IPS-15b (cell line): Measurements from ENCODE around the gene ATOH8.

ENCODE experiments used
- H3K27me3 ChIP-seq: one replicate; pipeline ENCODE4 v1.6.1; 2013; ENCODE audit warnings: low read length; ENCODE audit not compliant: control insufficient read depth, insufficient read depth
- H3K36me3 ChIP-seq: one replicate; pipeline ENCODE4 v1.6.1; 2013; ENCODE audit warnings: low read length; ENCODE audit not compliant: control insufficient read depth, insufficient read depth
- H3K4me1 ChIP-seq: one replicate; pipeline ENCODE4 v1.6.1; 2013; ENCODE audit warnings: mild to moderate bottlenecking, low read length; ENCODE audit not compliant: control insufficient read depth, insufficient read depth
- H3K4me3 ChIP-seq: one replicate; pipeline ENCODE4 v1.5.1; 2013; ENCODE audit warnings: low read depth, low read length
- H3K9ac ChIP-seq: one replicate; pipeline ENCODE4 v1.6.1; 2013; ENCODE audit warnings: low read depth, mild to moderate bottlenecking, low read length
- H3K9me3 ChIP-seq: one replicate; pipeline ENCODE4 v1.6.1; 2013; ENCODE audit warnings: mild to moderate bottlenecking, low read length; ENCODE audit not compliant: control insufficient read depth, insufficient read depth

ATOH8 gene

DNA sequence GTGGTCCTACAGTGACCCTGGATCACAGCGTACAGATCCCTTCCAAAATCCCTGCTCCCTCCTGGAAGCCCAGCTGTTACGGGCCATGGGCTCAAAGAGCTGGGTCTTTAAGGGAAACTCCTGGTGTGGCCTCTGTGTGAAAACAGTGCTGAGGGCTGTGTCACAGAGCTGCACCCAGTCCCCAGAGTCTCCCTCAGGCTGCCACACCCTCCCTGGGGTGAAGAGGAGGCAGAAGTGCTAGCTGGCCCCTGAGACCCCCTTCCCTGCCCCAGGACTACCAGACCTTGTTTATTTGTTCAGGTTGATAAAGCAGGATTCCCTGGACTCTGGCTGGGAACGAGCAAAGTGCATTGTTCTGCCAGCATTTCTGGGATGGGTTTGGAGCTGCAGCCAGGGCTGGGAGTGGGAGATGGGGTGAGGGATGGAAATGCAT is 7.7 kb downstream of the ATOH8 start:
- H3K9me3 ChIP-seq, result no peaks in the 10 kb centered on the region
- peaks cover 3% of the 10 kb centered on the region for H3K4me1 ChIP-seq
- H3K9ac ChIP-seq, result no peak overlapping the region
- no peak overlapping the region for H3K4me3 ChIP-seq
- no peaks in the 10 kb centered on the region for H3K36me3 ChIP-seq
- H3K27me3 ChIP-seq, result peaks cover 67% of the 10 kb centered on the region

DNA sequence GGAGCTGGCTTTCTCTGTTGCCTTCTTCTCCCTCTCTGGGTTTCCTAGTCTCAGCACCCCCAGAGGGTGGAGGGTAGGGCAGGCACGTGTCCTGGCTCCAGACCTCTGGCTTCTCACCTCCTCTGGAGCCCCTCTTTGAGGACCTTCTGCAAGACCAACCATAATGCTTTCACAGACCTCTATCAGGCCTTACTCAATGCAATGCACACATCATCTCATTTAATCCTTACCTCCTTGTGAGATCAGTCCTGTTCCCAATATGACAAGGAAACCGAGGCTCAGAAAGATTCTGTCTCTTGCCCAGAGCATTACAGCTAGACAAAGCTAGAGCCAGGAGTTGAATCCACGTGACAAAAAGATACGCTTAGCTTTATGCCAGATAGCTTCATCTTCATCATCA is 8.2 kb downstream of the ATOH8 start:
- Histone ChIP-seq H3K9ac (no peak overlapping the region), H3K36me3 (no peaks in the 10 kb centered on the region), H3K27me3 (peaks cover 66% of the 10 kb centered on the region), H3K4me1 (peaks cover 3% of the 10 kb centered on the region), H3K9me3 (no peaks in the 10 kb centered on the region), H3K4me3 (no peak overlapping the region)

DNA sequence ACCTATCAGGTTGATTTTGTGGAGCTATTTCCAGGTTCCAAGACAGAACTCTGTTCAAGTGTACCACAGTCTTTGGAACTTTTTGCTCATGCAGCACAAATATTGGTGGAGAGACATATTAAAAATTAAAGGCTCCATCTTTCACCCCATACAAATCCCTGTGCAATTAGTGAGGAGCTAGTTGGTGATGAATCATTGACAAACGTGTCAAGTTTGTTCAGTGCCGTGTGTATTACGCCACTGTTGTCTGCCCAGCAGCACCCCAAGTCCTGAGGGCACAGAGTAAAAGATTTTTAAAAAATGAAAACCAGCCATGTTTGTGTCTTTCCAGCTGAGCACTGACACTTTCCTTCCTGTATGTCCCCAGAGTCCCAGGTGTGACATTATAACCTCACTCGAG is 9.3 kb downstream of the ATOH8 start:
- no peak overlapping the region for H3K4me3 ChIP-seq
- H3K36me3 ChIP-seq, result no peaks in the 10 kb centered on the region
- H3K9ac ChIP-seq, result no peak overlapping the region
- H3K9me3 ChIP-seq, result no peaks in the 10 kb centered on the region
- peaks cover 3% of the 10 kb centered on the region for H3K4me1 ChIP-seq
- H3K27me3 ChIP-seq, result peaks cover 60% of the 10 kb centered on the region

GRCh38 chr2:85763831-85764230 is 10.0 kb downstream of the ATOH8 start:
- H3K27me3 ChIP-seq, result peaks cover 55% of the 10 kb centered on the region
- H3K9me3 ChIP-seq, result no peaks in the 10 kb centered on the region
- no peaks in the 10 kb centered on the region for H3K36me3 ChIP-seq
- H3K4me3 ChIP-seq, result no peak overlapping the region
- H3K4me1 ChIP-seq, result peaks cover 7% of the 10 kb centered on the region
- no peak overlapping the region for H3K9ac ChIP-seq

- Histone ChIP-seq H3K9me3 (no peaks in the 10 kb centered on the region), H3K9ac (no peak overlapping the region), H3K36me3 (no peaks in the 10 kb centered on the region), H3K4me3 (peak overlapping the region; percentile 51), H3K27me3 (peaks cover 55% of the 10 kb centered on the region), H3K4me1 (peaks cover 16% of the 10 kb centered on the region)
Measured at GRCh38 chr2:85765081-85765731, 11.4 kb downstream of the ATOH8 start.

DNA sequence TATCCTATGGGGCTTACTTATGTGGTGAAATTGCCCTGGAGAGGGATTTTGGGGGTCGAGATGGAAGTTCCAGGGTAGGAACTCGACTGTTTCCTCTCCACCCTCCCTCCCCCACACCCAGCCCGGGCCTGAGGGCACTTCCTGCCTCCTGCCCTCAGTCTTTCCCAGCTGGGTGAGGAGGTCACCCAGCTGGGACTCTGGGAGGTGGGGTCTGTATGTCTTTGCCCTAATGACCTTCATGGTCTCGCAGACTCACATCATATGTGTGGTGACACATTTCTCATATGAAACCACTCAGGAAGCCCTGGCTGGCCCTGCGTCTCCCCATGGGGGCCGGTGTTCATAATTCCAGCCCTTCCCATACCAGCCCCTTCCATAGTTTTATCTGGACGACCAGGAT is 12.4 kb downstream of the ATOH8 start:
- H3K9me3 ChIP-seq, result no peaks in the 10 kb centered on the region
- H3K9ac ChIP-seq, result no peak overlapping the region
- H3K4me3 ChIP-seq, result no peak overlapping the region
- peaks cover 52% of the 10 kb centered on the region for H3K27me3 ChIP-seq
- peaks cover 16% of the 10 kb centered on the region for H3K4me1 ChIP-seq
- no peaks in the 10 kb centered on the region for H3K36me3 ChIP-seq

- Histone ChIP-seq H3K4me3 (no peak overlapping the region), H3K4me1 (peaks cover 16% of the 10 kb centered on the region), H3K36me3 (no peaks in the 10 kb centered on the region)
Measured at GRCh38 chr2:85767803-85768665, 14.2 kb downstream of the ATOH8 start.

DNA sequence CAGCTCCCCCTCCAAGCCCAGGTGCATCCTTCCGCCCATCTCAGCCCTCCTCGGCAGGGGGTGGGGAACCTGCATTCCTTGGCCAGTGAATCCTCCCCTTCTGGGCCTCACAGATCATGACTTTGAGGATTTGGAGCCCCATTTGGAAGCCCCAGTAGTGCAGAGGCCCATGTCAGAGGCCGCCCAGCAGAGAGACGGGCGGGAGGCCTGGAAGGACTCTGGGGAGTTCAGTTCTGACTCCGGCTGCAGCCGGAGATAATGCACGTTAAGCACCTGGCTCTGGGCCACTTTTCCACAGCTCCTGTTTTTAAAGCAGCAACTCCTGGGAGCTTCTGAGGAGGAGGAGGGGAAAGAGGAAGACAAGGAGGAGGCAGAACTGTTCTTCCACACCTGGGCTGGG is 14.9 kb downstream of the ATOH8 start:
- Histone ChIP-seq H3K9ac (no peak overlapping the region), H3K4me1 (peaks cover 16% of the 10 kb centered on the region), H3K4me3 (no peak overlapping the region), H3K9me3 (no peaks in the 10 kb centered on the region), H3K27me3 (peaks cover 36% of the 10 kb centered on the region), H3K36me3 (no peaks in the 10 kb centered on the region)

More at GRCh38 chr2:85767803-85768665, 14.2 kb downstream of the ATOH8 start:
- H3K9me3 ChIP-seq, result no peaks in the 10 kb centered on the region
- peaks cover 41% of the 10 kb centered on the region for H3K27me3 ChIP-seq
- no peak overlapping the region for H3K9ac ChIP-seq

DNA sequence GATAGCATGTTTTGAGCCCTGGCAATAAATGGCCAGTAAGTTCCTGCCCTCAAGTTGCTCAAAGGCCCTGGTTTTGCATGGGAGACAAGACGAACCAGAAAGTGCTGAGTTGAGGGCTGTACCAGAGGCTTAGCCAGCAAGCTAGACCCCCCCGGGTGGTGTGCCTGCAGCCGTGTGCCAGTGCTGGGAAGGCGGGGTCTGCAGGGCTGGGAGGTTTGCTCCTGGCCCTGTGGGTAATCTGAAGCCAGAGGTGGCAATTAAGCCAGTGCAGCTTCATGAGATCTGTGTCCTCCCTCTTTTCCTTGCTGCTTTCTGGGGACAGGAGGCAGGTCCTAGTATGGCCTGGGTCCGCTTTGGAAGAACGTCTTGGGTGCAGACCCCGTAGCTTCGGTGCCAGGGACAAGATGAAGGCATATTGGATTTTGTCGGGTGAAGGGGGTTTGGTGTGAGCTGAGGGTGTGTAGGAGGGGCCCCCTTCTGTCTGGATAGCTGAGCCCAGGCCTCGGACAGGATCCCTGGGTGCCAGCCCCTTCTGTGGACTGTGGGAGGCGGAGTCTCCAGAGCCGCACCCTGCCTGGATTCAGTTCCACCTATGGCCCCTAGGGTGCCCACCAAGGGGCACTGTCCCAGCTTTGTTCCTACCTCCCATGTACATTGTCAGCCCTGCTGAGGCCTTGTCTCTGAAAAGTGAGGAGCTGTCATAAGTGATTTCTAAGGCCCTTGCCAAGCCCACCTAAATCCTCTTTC is 15.6 kb downstream of the ATOH8 start:
- Histone ChIP-seq H3K4me3 (no peak overlapping the region), H3K27me3 (peaks cover 31% of the 10 kb centered on the region), H3K36me3 (no peaks in the 10 kb centered on the region), H3K4me1 (peaks cover 16% of the 10 kb centered on the region), H3K9ac (no peak overlapping the region), H3K9me3 (no peaks in the 10 kb centered on the region)

DNA sequence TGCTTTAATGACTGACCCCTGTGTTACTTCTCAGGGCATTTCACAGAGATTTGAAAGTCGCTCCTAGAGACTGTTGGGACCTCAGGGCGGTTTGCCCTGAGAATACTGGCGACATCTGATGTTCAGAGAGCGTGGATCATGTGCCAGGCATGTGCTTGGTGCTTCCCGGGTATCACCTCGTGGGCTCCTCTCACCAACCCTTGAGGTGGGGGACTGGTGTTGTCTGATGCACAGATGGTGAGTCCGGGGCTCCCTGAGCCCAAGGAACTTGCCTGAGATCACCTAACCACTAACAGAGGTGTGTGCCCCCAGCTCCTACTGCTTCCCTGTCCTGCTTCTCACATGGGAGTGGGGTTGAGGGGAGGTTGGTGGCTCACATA is 16.2 kb downstream of the ATOH8 start:
- no peaks in the 10 kb centered on the region for H3K9me3 ChIP-seq
- H3K9ac ChIP-seq, result no peak overlapping the region
- H3K4me3 ChIP-seq, result no peak overlapping the region
- H3K36me3 ChIP-seq, result no peaks in the 10 kb centered on the region
- peaks cover 25% of the 10 kb centered on the region for H3K27me3 ChIP-seq
- peaks cover 16% of the 10 kb centered on the region for H3K4me1 ChIP-seq

GRCh38 chr2:85770369-85770768 is 16.6 kb downstream of the ATOH8 start:
- H3K9ac ChIP-seq, result no peak overlapping the region
- H3K9me3 ChIP-seq, result no peaks in the 10 kb centered on the region
- peaks cover 22% of the 10 kb centered on the region for H3K27me3 ChIP-seq
- peaks cover 16% of the 10 kb centered on the region for H3K4me1 ChIP-seq
- no peaks in the 10 kb centered on the region for H3K36me3 ChIP-seq
- no peak overlapping the region for H3K4me3 ChIP-seq
